GM18951 (cell line): ENCODE results near the gene SLC25A33.

Source experiments
- POLR2A ChIP-seq: IDR thresholded peaks from 4 replicates; pipeline ENCODE4 v1.6.1; 2011; ENCODE audit warnings: mild to moderate bottlenecking; ENCODE audit not compliant: insufficient read length, insufficient read depth; ENCODE audit errors: extremely low read depth
- in situ Hi-C: fragments of 300-500 bp; cut with MboI; formaldehyde crosslinking; loops from one replicate; pipeline ENCODE4 v1.12.0; 2022; ENCODE audit warnings: low sequenced_read_pairs, mixed read lengths, inconsistent platforms; ENCODE audit not compliant: unreplicated experiment

SLC25A33 gene

DNA sequence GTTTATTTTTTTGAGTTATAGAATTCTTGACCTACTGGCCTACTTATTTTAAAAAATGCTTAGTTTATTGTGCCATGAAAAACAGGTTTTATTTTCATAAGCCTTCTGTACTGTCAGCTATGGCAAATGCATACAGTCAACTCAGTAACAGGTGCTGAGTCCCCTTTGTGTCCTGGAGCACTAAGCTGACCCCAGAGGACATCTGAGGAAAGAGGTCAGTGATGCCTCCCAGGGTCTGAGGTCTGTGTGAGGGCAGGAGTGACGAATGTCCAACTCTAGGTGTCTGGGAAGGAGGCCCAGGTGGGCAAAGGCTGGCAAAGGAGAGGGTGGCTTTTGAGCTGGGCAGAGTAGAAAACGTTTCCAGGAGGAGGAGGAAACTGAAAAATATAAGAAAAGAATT is 41.7 kb downstream of the SLC25A33 start:
- TF ChIP-seq POLR2A = no peak

DNA sequence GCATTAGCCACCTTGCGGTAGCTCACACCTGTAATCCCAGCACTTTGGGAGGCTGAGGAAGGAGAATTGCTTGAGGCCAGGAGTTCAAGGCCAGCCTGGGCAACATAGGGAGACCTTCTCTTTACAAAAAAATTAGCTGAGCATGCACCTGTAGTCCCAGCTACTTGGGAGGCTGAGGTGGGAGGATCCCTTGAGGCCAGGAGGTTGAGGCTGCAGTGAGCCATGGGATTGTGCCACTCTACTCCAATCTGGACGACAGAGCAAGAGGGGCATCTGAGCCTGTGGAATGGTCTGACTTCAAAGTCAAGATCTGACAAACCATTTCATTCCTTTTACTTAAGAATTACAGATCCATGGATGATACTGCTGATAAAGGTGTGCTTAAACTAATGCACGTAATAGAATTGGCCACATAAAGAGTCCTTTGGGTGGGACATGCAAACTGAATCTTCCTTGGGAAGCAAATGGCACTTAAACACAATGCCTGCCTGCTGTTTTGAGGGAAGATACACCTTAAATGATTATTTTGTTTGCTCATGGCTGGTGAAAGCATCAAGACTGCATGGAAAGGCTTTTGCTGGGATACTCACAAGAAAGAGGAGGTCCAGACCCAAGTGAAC is 47.0 kb downstream of the SLC25A33 start:
- no peak for TF ChIP-seq POLR2A
- in situ Hi-C loops = no loop called here

More for the DNA sequence above, 41.7 kb downstream of the SLC25A33 start:
- in situ Hi-C loops = no loop called here

DNA sequence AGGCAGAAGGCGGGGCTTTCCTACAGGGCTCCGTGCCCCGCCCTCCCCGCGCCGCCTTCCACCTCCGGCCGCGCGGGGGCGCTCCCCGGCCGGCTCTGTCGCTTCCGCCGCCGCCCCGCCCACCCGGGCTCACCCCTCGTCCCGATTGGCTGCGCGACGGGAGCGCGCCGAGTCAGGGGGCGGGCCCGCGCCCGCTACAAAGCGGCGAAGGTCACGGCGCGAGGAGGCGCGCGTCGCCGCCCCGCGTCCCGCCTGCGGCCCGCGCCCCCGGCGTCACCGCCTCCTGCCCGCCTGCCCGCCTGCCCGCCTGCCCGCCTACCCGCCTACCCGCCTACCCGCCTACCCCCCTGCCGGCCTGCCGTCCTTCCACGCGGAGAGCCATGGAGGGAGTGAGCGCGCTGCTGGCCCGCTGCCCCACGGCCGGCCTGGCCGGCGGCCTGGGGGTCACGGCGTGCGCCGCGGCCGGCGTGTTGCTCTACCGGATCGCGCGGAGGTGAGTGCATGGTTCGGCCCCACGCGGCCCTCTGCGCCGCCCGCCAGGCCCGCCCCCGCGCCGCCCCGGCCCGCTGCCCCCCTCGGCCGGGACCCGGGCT is 49.4 kb downstream of the SLC25A33 start, which contains the start of gene TMEM201:
TMEM201 (plus strand) TSS at position 361 of the 593 bp plus-strand sequence; CDS start at position 381, 20 bp downstream.
- TF ChIP-seq POLR2A = peak; percentile 64
- in situ Hi-C loops = no loop called here

DNA sequence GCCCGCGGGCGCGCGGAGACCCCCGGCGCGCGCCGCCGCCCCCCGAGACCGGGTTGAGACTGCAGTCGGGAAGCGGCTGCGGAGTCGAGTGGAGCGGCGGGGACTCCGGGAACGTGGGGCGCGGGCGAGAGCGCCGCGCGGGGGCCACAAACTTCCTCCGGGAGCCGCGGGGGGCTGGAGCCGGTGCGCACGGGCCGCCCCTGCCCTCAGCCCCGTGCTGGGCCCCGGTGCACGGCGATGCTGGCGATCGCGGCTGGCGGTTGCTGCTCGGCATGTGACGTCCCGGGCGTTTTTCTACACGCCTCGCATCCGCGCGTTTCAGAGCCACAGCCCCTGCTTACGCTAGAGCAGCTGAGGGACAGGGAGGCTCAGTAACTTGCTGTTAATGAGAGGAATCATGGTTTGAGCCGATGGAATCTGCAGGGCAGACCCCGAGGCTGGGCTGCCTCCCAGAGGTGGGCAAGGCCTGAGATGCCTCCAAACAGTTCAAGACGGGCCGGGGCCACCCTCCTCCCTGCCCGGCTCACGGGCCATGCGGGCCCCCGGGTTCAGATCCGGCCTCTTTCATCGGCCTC is 50.0 kb downstream of the SLC25A33 start:
- no peak for TF ChIP-seq POLR2A
- in situ Hi-C loops = no loop called here

DNA sequence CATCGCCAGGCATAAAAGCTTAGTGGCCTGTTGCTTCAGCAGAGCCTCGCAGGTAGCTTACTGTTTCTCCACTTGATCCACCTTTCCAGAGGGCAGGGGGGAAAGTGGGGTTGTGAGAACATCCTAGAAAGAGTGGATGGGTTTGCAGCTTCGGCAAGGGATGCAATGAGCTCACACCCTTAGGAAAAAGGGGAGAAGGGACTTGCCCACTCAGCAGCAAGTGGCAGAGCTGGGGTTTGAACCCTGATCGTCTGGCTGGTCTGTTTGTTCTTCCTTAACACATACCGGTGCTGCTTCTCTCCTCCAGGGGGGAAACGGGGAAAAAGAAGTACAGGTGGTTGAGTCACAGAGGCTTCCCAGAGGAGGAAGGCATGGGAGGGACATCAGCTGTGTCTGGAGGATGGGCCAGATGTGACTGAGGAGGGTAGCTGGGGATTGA is 50.5 kb downstream of the SLC25A33 start:
- in situ Hi-C loops = no loop called here
- TF ChIP-seq POLR2A = no peak

DNA sequence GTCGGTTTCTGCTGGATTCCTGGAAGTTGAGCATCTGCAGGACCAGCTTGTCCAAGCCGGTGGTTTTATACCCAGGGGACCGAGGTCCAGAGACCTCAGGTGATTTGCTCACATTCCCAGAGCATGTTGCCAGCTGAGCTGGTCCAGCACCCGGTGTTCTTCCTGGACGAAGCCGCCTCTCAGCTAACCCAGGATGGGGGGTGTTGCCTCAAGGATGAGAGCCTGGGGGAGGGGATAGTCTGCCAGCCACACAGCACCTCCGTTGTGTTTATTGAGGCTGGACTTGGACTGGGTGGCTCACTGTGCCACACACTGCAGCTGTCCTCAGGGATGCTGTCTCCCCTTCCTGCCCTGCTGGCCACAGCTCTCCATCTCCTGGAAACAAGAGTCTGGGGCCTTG is 50.9 kb downstream of the SLC25A33 start:
- no peak for TF ChIP-seq POLR2A
- in situ Hi-C loops = no loop called here

DNA sequence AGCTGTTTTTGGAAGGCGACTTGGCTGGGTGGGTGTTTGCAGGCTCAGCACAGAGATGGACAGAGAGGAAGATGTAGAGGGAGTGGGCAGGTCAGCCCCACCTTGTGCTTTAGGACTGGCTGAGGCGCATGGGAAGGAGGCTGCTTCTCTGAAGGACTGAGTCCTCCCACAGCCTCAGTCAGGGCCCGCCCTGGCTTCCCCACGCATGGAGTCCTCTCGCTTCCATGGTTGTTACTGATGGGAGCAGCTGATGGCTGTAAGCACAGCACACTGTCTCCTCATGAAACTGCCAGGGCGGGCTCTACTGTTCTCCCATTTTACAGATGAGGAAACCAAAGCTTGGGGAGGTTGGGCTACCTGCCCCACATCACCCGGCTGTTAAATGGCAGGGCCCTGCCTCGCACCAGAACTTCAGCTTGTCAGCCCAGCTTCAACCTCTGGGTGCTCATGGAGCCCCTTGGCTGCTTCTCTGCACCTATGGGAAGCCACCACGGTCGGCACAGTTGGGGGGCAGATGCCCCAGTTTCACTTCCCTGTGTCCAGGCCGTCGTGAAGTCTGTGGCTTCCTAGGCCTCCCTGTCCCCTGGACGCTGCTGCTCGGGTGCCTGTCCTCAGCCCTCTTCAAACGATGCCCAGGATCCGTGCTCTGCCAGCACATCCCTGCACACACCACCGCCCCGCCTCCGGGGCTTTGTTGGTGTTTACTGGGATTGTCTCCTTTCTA is 51.8 kb downstream of the SLC25A33 start:
- TF ChIP-seq POLR2A = no peak
- in situ Hi-C loops = no loop called here

DNA sequence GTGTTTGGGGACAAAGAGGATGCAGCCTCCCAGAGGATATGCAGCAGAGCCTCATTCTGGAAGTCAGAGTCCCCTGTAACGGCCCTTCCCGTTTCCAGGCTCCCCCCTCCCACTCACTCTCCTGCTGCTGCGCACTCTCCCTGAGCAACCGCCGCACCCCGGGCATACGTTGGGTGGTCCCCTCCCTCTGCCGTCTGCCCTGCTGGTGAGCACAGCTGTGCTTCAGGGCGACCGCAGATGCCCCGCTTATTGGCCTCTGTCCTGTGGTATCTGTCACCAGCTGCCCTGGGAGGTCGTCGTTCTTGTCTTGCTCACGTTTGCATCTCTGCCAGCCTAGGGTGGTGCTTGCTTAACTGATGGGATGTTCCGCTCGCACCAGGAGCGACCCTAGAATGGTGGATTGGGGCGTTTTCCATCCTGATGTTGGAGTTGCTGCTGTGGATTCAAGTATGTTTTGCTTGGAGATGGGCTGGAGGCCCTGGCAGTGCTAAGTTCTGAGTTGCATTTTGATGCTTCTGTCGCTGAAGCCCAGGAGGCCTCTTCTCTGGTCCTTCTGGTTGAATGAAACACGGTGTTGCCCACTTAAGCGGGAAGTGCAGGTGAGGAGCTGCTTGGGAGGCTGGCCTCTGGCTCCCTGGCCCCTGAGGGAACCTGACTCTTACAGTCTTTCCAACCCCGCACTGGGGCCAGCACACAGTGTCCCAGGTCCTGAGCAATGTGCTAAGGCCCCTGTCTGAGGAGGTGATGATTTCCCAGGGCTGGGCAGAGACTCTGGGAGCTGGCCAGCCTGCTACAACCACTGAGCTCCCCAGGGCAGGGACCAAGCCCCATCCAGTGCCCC is 52.6 kb downstream of the SLC25A33 start:
- in situ Hi-C loops = no loop called here
- TF ChIP-seq POLR2A = no peak

DNA sequence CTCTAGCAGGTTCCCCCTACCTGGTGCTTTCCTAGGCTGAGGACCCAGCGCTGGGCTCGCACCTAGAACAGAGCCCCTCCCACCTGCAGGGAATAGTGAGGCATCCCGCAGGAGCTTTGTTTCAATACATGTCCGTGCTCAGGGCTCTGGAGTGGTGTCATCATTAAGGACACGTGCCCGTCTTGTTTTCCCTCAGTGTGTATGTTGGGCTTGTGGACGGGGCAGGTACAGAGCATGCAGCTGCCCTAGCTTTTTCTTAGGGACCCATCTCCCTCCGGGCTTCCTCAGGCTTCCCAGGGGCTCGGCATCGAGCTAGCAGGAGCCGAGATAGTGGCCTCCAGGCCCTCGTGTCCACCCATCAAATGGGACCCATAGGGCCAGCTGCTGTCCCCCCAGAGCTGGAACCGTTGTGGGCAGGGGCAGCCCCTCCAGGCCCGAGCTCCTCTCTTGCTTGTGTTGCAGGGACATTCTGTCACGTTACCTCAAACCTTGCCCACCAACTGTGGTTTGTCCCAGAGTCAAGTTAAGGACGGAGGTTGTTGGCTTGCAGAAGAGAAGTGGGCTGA is 53.3 kb downstream of the SLC25A33 start:
- TF ChIP-seq POLR2A = no peak
- in situ Hi-C loops = no loop called here

DNA sequence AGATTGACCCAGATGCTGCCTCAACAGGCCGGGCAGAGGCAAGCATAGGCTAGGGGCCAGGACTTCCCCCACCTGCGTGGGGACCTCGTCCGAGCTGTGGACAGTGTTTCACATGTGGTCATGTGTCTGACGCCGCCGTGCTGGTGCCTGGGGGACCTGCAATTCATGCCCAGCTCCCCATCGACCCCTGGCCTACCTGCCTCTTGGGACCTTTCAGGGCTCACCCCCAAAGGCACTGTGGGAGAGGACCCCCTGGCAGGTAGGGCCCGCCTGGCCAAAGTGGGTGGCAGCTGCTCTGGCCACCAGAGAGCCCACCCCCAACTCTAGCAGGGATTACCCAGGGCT is 53.9 kb downstream of the SLC25A33 start:
- TF ChIP-seq POLR2A = no peak
- in situ Hi-C loops = no loop called here

DNA sequence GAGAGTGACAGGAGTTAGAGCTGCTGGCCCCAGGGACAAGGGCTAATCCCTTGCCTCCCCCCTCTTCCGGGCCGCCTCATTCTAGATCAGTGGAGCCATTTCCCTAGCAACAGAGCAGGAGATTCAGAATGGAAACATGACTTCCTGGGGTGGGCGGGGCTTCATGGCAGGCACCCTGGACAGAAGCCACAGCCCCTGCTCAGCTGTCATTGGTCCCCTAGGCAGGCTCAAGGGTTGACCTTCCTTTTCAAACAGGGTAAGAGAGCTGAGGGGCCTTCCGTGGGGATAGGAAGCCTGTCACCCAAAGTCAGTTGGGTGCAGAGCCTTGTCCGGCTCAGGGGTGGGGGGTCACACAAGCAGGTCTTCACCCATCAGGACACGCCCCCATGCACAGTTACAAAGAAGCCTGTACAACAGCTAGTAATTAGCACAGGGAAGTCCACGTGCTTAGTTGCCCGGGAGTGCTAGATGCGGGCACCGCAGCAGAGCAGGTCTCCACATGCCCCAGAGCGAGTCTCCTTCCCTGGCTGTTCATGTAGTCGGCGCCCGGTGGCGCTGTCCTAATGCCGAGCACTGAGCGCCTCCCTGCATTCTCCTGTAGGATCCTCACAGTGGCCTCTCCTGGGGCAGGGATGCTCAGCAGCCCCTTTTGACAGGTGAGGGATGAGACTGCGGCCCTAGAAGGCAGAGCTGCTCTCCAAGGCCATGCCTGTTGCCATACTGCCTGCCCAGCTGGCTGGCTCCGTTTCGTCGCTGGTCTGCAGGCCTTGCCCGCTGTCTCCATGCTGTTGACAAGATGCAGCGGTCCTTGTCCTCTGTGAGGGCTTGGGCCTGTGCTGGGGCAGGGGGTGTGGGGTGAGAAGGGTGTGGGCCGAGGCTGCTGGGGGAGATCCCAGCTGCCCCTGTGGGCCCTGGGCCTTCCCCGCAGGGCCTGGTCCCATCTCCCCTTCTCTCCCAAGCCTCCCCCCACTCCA is 54.5 kb downstream of the SLC25A33 start:
- TF ChIP-seq POLR2A = no peak

More for the DNA sequence above, 54.5 kb downstream of the SLC25A33 start:
- in situ Hi-C loops = no loop called here
